A549 (cell line): ENCODE results near the gene SLC17A7. TPM values are rescaled to one million over a fixed set of nuclear protein-coding genes. Genes with fewer than 3 reads are reported as not detected.

Experiments used
- ATAC-seq, 2 experiments: fragments of 200-7000 bp in 1 of 2; fragments of >200 bp in 1 of 2; cut with Nextera tagmentation in 1 of 2; cut with Tn5 transposase in 1 of 2; 3 replicates each; pipeline versions ENCODE4 v1.8.0 to v1.9.1; 2018 to 2020; ENCODE audit warnings: mild to moderate bottlenecking in 1 of 2, moderate library complexity in 1 of 2
- CTCF ChIA-PET: fragments of 300-600 bp; sonication (Branson Sonifier 250); formaldehyde crosslinking; extraction: SDS; loops from one replicate; lab custom pipeline; 2021; ENCODE audit warnings: antibody characterized with exemption, inconsistent platforms; lab: Yijun Ruan, JAX
- POLR2A ChIA-PET: fragments of 350-600 bp; formaldehyde crosslinking; extraction: SDS; loops from one replicate; lab custom pipeline; 2021; ENCODE audit warnings: antibody characterized with exemption, inconsistent platforms; lab: Yijun Ruan, JAX
- DNase-seq, 2 experiments: peaks; one replicate each; pipeline versions ENCODE4 v3.0.0 to v3.0.0-alpha.2; 2011 to 2016; ENCODE audit warnings: low read depth in 1 of 2, low spot score in 1 of 2
- FAIRE-seq: peaks from 2 replicates; lab custom pipeline; 2011; peaks lifted over from hg19 to GRCh38; lab: Jason Lieb, UNC
- H3K27ac ChIP-seq, 2 experiments: fragments of >200 bp; sonication (Bioruptor Twin); formaldehyde crosslinking; 3 replicates each; pipeline ENCODE4 v1.5.1; 2016 to 2017
- H3K4me1 ChIP-seq: fragments of >200 bp; sonication (Bioruptor Twin); formaldehyde crosslinking; 3 replicates; pipeline ENCODE4 v1.6.1; 2016
- H3K4me2 ChIP-seq: fragments of >200 bp; sonication (Bioruptor Twin); formaldehyde crosslinking; 3 replicates; pipeline ENCODE4 v1.6.1; 2016
- H3K4me3 ChIP-seq: fragments of >200 bp; sonication (Bioruptor Twin); formaldehyde crosslinking; 3 replicates; pipeline ENCODE4 v1.5.1; 2016
- H3K9me3 ChIP-seq: fragments of >200 bp; sonication (Bioruptor Twin); formaldehyde crosslinking; 3 replicates; pipeline ENCODE4 v1.6.1; 2016
- BHLHE40 ChIP-seq: IDR thresholded peaks from 2 replicates; pipeline ENCODE4 v1.6.1; 2012; ENCODE audit warnings: low read depth, low read length, inconsistent platforms
- CBX2 ChIP-seq: fragments of 200-600 bp; sonication (generic); IDR thresholded peaks from 2 replicates; pipeline ENCODE4 v1.6.1; 2016; ENCODE audit warnings: low read depth, mild to moderate bottlenecking, borderline replicate concordance
- CEBPB ChIP-seq, 2 experiments: fragments of >200 bp in 1 of 2; sonication (Bioruptor Twin) in 1 of 2; formaldehyde crosslinking in 1 of 2; IDR thresholded peaks; 2 replicates each; pipeline ENCODE4 v1.6.1; 2012 to 2016
- EHF ChIP-seq: fragments of 250-450 bp; sonication (Bioruptor Pico); IDR thresholded peaks from 2 replicates; pipeline ENCODE4 v1.5.0; 2020; ENCODE audit warnings: mild to moderate bottlenecking
- FOSB ChIP-seq: fragments of 250-450 bp; sonication (Bioruptor Pico); IDR thresholded peaks from 2 replicates; pipeline ENCODE4 v1.5.0; 2020; ENCODE audit warnings: mild to moderate bottlenecking, moderate library complexity
- FOXS1 ChIP-seq: fragments of 250-450 bp; sonication (Bioruptor Pico); IDR thresholded peaks from 2 replicates; pipeline ENCODE4 v1.5.0; 2020; ENCODE audit warnings: mild to moderate bottlenecking, moderate library complexity
- HOXA7 ChIP-seq: fragments of 250-450 bp; sonication (Bioruptor Pico); IDR thresholded peaks from 2 replicates; pipeline ENCODE4 v1.5.0; 2020; ENCODE audit warnings: mild to moderate bottlenecking, moderate library complexity
- HOXB5 ChIP-seq: fragments of 250-450 bp; sonication (Bioruptor Pico); IDR thresholded peaks from 2 replicates; pipeline ENCODE4 v1.5.0; 2020; ENCODE audit warnings: mild to moderate bottlenecking, moderate library complexity
- JUN ChIP-seq, 2 experiments: fragments of >200 bp; sonication (Bioruptor Twin); formaldehyde crosslinking; IDR thresholded peaks; 2 replicates in 1 of 2; 3 replicates in 1 of 2; pipeline ENCODE4 v1.6.1; 2016 to 2017
- JUNB ChIP-seq: fragments of >200 bp; sonication (Bioruptor Twin); formaldehyde crosslinking; IDR thresholded peaks from 2 replicates; pipeline ENCODE4 v1.6.1; 2016
- MAFK ChIP-seq: fragments of 450-650 bp; IDR thresholded peaks from 2 replicates; pipeline ENCODE4 v1.6.1; 2014; ENCODE audit not compliant: partially characterized antibody
- MAZ ChIP-seq: fragments of 150-350 bp; IDR thresholded peaks from 2 replicates; pipeline ENCODE4 v1.6.1; 2014; ENCODE audit warnings: antibody characterized with exemption, low read depth, low read length, borderline replicate concordance
- MYC ChIP-seq: IDR thresholded peaks from 2 replicates; pipeline ENCODE4 v1.6.1; 2012; ENCODE audit warnings: mild to moderate bottlenecking, inconsistent platforms, low read length, improper control_type of control experiment, borderline replicate concordance
- NFE2L2 ChIP-seq: fragments of 150-350 bp; conservative IDR thresholded peaks from 2 replicates; pipeline ENCODE4 v1.6.1; 2014; ENCODE audit warnings: low read length
- NPAS2 ChIP-seq: fragments of 250-450 bp; sonication (Bioruptor Pico); IDR thresholded peaks from 2 replicates; pipeline ENCODE4 v1.8.0; 2022; ENCODE audit warnings: mild to moderate bottlenecking, moderate library complexity, borderline replicate concordance
- NR3C1 ChIP-seq: fragments of >200 bp; sonication (Bioruptor Twin); formaldehyde crosslinking; IDR thresholded peaks from 3 replicates; pipeline ENCODE4 v1.6.1; 2017
- PHF8 ChIP-seq: fragments of 200-600 bp; sonication (generic); IDR thresholded peaks from 2 replicates; pipeline ENCODE4 v1.6.1; 2016; ENCODE audit warnings: low read depth, mild to moderate bottlenecking, antibody characterized with exemption, moderate library complexity, borderline replicate concordance
- POLR2A ChIP-seq: IDR thresholded peaks from 2 replicates; pipeline ENCODE4 v1.6.1; 2012; ENCODE audit warnings: mild to moderate bottlenecking, low read length
- RFX5 ChIP-seq: fragments of 450-650 bp; IDR thresholded peaks from 2 replicates; pipeline ENCODE4 v1.7.1; 2014; ENCODE audit warnings: antibody characterized with exemption, mild to moderate bottlenecking, moderate library complexity
- RNF2 ChIP-seq: fragments of 200-600 bp; sonication (generic); IDR thresholded peaks from 2 replicates; pipeline ENCODE4 v1.6.1; 2016; ENCODE audit warnings: low read depth, mild to moderate bottlenecking, antibody characterized with exemption, moderate library complexity, borderline replicate concordance
- SREBF2 ChIP-seq: fragments of 450-650 bp; IDR thresholded peaks from 2 replicates; pipeline ENCODE4 v1.6.1; 2014; ENCODE audit warnings: mild to moderate bottlenecking, moderate library complexity
- TFCP2L1 ChIP-seq: fragments of 250-450 bp; sonication (Bioruptor Pico); IDR thresholded peaks from 2 replicates; pipeline ENCODE4 v1.5.0; 2021; ENCODE audit warnings: mild to moderate bottlenecking
- TP53 ChIP-seq: fragments of 250-450 bp; sonication (Bioruptor Pico); IDR thresholded peaks from 2 replicates; pipeline ENCODE4 v1.5.0; 2021; ENCODE audit warnings: mild to moderate bottlenecking, moderate library complexity
- ZFP36 ChIP-seq: fragments of 450-650 bp; IDR thresholded peaks from 2 replicates; pipeline ENCODE4 v1.6.1; 2014; ENCODE audit warnings: borderline replicate concordance; ENCODE audit not compliant: partially characterized antibody
- WGBS: methylation state at CpG from one replicate; pipeline ENCODE4 v1.1.6; 2017; ENCODE audit errors: missing lambda C conversion rate; 5-methylcytosine and 5-hydroxymethylcytosine counted together
- polyA plus RNA-seq, 4 experiments: library from polyadenylated mRNA; depleted of rRNA in 3 of 4; stranded (reverse); fragments of >200 nt; fragmentation: RNase III in 1 of 4; extraction: RNeasy Plus Mini Kit Qiagen cat#74134 plus additional on column Dnase treatment in 1 of 4; gene quantifications; 2 replicates in 3 of 4; 3 replicates in 1 of 4; pipeline ENCODE4 v1.2.3, GENCODE V29; 2011 to 2017
- TF ChIP-seq, protein P1 (sequence below): fragments of >200 bp; sonication (Bioruptor Twin); formaldehyde crosslinking; IDR thresholded peaks from 3 replicates; pipeline ENCODE4 v1.6.1; 2016
- TF ChIP-seq, protein P2 (sequence below): IDR thresholded peaks from 2 replicates; pipeline ENCODE4 v1.6.1; 2012
- TF ChIP-seq, protein P3 (sequence below): IDR thresholded peaks from 2 replicates; pipeline ENCODE4 v1.6.1; 2012
- TF ChIP-seq, protein P4 (sequence below): fragments of 450-650 bp; IDR thresholded peaks from 2 replicates; pipeline ENCODE4 v1.6.1; 2014; ENCODE audit warnings: antibody characterized with exemption
- TF ChIP-seq, protein P5 (sequence below): fragments of >200 bp; sonication (Bioruptor Twin); formaldehyde crosslinking; IDR thresholded peaks from 2 replicates; pipeline ENCODE4 v1.6.1; 2016
- TF ChIP-seq, protein P6 (sequence below): fragments of 250-450 bp; sonication (Bioruptor Pico); IDR thresholded peaks from 2 replicates; pipeline ENCODE4 v1.5.0; 2020; ENCODE audit warnings: low read depth, mild to moderate bottlenecking, moderate library complexity
- TF ChIP-seq, protein P7 (sequence below): fragments of 250-450 bp; sonication (Bioruptor Pico); IDR thresholded peaks from 2 replicates; pipeline ENCODE4 v1.5.0; 2021; ENCODE audit warnings: mild to moderate bottlenecking, moderate library complexity, borderline replicate concordance

Gene SLC17A7
- polyA plus RNA-seq, 2 of the 4 experiments (the other 2 are of a cell fraction): 0.39 to 0.48 TPM

DNA sequence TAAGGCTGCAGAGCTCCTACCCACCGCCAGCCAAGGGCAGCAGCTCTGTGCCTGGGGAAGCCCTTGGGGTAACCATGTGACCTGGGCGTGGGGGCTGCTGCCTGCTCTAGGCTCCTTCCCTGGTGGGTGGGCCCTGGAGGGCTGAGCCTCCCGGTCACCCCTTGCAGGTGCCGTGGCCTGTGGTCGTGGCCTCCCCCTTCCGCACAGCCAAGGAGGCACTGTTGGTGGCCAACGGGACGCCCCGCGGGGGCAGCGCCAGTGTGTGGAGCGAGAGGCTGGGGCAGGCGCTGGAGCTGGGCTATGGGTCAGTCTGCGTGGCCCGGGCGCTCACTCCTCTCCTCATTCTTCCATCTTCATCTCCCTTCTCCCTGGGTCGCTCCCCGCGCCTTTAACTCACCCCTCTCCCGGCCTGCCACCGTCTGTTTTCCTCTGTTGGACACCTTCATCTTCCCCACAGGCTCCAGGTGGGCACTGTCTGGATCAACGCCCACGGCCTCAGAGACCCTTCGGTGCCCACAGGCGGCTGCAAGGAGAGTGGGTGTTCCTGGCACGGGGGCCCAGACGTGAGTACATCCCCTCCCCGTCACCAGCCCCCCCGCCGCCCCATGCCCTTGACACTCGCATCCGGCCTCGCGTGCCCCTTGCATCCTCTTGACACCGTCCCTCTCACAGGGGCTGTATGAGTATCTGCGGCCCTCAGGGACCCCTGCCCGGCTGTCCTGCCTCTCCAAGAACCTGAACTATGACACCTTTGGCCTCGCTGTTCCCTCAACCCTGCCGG is 22.8 kb upstream of the SLC17A7 start:
- H3K9me3 ChIP-seq: no peaks in the 10 kb centered on the region
- no peak for DNase-seq
- WGBS: 93% methylated on average over 38 of the region's 39 CpGs
- CTCF ChIA-PET: interaction anchor here (1.3 to 2.5 kb wide), 5 partner anchors 9 to 107 kb away, joined by 4 to 14 read pairs (median 7); partner anchors contain the start of gene FLT3LG
- ATAC-seq: peak; percentile 14; a peak in 3 of 6 replicates
- TF ChIP-seq TP53 (CRISPR knock-in tag): no peak
- no peak for TF ChIP-seq HOXB5 (CRISPR knock-in tag)
- no peak for TF ChIP-seq RNF2
- TF ChIP-seq, protein P1, sequence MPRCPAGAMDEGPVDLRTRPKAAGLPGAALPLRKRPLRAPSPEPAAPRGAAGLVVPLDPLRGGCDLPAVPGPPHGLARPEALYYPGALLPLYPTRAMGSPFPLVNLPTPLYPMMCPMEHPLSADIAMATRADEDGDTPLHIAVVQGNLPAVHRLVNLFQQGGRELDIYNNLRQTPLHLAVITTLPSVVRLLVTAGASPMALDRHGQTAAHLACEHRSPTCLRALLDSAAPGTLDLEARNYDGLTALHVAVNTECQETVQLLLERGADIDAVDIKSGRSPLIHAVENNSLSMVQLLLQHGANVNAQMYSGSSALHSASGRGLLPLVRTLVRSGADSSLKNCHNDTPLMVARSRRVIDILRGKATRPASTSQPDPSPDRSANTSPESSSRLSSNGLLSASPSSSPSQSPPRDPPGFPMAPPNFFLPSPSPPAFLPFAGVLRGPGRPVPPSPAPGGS: no peak
- TF ChIP-seq ZFP36: no peak
- no peak for TF ChIP-seq PHF8
- no peak for TF ChIP-seq POLR2A
- TF ChIP-seq EHF: no peak
- no peak for TF ChIP-seq JUNB
- no peak for TF ChIP-seq CBX2
- TF ChIP-seq, protein P2, sequence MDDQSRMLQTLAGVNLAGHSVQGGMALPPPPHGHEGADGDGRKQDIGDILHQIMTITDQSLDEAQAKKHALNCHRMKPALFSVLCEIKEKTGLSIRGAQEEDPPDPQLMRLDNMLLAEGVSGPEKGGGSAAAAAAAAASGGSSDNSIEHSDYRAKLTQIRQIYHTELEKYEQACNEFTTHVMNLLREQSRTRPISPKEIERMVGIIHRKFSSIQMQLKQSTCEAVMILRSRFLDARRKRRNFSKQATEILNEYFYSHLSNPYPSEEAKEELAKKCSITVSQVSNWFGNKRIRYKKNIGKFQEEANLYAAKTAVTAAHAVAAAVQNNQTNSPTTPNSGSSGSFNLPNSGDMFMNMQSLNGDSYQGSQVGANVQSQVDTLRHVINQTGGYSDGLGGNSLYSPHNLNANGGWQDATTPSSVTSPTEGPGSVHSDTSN: no peak
- TF ChIP-seq FOXS1 (CRISPR knock-in tag): no peak
- TF ChIP-seq RFX5: no peak
- no peak for TF ChIP-seq HOXA7 (CRISPR knock-in tag)
- TF ChIP-seq, protein P3, sequence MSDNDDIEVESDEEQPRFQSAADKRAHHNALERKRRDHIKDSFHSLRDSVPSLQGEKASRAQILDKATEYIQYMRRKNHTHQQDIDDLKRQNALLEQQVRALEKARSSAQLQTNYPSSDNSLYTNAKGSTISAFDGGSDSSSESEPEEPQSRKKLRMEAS: no peak
- TF ChIP-seq NPAS2 (CRISPR knock-in tag): no peak
- TF ChIP-seq TFCP2L1: no peak
- TF ChIP-seq MYC: no peak
- H3K4me3 ChIP-seq: no peak overlapping the region
- peaks cover 3% of the 10 kb centered on the region; the same call in 1 of the 3 replicates for H3K4me1 ChIP-seq
- no peak overlapping the region for H3K27ac ChIP-seq
- POLR2A ChIA-PET: interaction anchor here (1.6 kb wide), 1 partner anchor 11 kb away, joined by 4 read pairs; the partner anchor contains the start of gene ALDH16A1
- H3K4me2 ChIP-seq: no peak overlapping the region
- no peak for FAIRE-seq

DNA sequence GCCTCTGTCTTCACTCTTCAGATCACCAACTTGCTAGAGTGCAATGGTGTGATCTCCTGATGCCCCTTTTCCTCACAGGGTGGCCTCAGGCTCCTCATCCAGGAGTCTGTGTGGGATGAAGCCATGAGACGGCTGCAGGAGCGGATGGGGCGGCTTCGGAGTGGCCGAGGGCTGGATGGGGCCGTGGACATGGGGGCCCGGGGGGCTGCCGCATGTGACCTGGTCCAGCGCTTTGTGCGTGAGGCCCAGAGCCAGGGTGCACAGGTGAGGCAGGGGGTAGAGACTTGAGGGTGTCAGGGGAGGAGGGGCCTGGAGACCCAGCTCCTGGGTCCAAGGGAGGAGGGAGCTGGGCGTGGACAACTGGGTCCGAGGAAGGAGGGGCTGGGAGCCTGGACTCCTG is 21.2 kb upstream of the SLC17A7 start:
- no peaks in the 10 kb centered on the region for H3K4me1 ChIP-seq
- H3K9me3 ChIP-seq: no peaks in the 10 kb centered on the region
- DNase-seq: peak in 1 of 2 experiments; percentile 42
- POLR2A ChIA-PET: no interaction called here
- H3K4me2 ChIP-seq: no peak overlapping the region
- no peak for FAIRE-seq
- WGBS: 94% methylated on average over 12 of the region's 12 CpGs
- H3K27ac ChIP-seq: no peak overlapping the region
- CTCF ChIA-PET: interaction anchor here (5.7 to 12.6 kb wide), 2 partner anchors 10 to 15 kb away, joined by 72 to 97 read pairs; partner anchors contain the start of gene FLT3LG
- no peak for ATAC-seq
- H3K4me3 ChIP-seq: no peak overlapping the region
- TF ChIP-seq CEBPB (IDR thresholded peaks at IDR 0.05) (no peak), SREBF2 (no peak), JUN (IDR thresholded peaks at IDR 0.05) (no peak), BHLHE40 (no peak), FOSB (no peak), RFX5 (no peak), MAZ (no peak), MAFK (no peak), NR3C1 (no peak), NFE2L2 (no peak)
- TF ChIP-seq, protein P4, sequence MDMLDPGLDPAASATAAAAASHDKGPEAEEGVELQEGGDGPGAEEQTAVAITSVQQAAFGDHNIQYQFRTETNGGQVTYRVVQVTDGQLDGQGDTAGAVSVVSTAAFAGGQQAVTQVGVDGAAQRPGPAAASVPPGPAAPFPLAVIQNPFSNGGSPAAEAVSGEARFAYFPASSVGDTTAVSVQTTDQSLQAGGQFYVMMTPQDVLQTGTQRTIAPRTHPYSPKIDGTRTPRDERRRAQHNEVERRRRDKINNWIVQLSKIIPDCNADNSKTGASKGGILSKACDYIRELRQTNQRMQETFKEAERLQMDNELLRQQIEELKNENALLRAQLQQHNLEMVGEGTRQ: no peak
- TF ChIP-seq, protein P5, sequence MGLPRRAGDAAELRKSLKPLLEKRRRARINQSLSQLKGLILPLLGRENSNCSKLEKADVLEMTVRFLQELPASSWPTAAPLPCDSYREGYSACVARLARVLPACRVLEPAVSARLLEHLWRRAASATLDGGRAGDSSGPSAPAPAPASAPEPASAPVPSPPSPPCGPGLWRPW: no peak
- TF ChIP-seq, protein P6, sequence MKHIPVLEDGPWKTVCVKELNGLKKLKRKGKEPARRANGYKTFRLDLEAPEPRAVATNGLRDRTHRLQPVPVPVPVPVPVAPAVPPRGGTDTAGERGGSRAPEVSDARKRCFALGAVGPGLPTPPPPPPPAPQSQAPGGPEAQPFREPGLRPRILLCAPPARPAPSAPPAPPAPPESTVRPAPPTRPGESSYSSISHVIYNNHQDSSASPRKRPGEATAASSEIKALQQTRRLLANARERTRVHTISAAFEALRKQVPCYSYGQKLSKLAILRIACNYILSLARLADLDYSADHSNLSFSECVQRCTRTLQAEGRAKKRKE (CRISPR knock-in tag): no peak
- TF ChIP-seq, protein P2: no peak
- TF ChIP-seq, protein P7, sequence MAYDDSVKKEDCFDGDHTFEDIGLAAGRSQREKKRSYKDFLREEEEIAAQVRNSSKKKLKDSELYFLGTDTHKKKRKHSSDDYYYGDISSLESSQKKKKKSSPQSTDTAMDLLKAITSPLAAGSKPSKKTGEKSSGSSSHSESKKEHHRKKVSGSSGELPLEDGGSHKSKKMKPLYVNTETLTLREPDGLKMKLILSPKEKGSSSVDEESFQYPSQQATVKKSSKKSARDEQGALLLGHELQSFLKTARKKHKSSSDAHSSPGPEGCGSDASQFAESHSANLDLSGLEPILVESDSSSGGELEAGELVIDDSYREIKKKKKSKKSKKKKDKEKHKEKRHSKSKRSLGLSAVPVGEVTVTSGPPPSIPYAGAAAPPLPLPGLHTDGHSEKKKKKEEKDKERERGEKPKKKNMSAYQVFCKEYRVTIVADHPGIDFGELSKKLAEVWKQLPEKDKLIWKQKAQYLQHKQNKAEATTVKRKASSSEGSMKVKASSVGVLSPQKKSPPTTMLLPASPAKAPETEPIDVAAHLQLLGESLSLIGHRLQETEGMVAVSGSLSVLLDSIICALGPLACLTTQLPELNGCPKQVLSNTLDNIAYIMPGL (CRISPR knock-in tag): no peak
